Measurements from ENCODE around the gene VKORC1. TPM values are rescaled to one million over a fixed set of nuclear protein-coding genes. Genes with fewer than 3 reads are reported as not detected.

Gene VKORC1
- polyA plus RNA-seq, 3 donors, result 59.2 to 113 (median 91.2) TPM

DNA sequence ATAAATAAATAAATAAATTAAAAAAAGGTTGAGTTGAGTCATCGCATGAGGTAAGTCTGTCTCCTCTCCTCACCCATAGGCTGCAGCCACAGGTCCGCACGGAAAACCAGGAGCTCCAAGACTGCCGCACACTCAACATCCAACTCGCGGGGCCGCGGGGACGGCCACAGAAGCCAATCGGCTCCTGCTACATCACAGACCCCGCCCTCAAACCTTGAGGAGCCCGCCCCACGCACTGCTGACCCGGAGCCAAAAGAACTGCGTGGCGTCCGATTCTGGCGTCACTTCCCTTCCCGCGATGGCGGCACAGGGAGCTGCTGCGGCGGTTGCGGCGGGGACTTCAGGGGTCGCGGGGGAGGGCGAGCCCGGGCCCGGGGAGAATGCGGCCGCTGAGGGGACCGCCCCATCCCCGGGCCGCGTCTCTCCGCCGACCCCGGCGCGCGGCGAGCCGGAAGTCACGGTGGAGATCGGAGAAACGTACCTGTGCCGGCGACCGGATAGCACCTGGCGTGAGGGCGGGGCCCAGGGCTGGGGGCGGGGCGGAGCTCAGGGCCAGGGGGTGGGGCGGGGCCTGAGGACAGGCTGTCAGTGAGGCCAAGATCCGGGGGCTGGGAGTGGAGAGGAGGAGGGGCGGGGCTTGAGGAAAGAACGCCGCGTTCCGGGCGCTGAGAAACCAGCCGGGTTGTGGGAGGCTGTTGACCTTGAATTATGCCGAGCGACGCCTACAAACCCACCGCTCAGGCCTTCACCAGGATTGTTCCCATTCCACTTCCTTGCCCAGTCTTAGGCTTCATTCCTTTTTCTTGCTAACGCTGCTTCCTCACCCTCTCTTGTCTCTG lies 23.0 kb upstream of the VKORC1 start, which contains the start of gene KAT8:
Gene KAT8 (plus strand): TSS at position 281 of the 839 bp plus-strand sequence. CDS start 18 bp downstream, at position 299.
- H3K4me1 ChIP-seq (ENCODE audit: control insufficient read depth in 1 of 2, insufficient read depth in 2 of 2, low read length in 2 of 2), result peaks cover 55 to 66% of the 10 kb centered on the region in 2 donors
- peaks cover 36 to 49% of the 10 kb centered on the region in 2 donors for H3K36me3 Mint-ChIP-seq

DNA sequence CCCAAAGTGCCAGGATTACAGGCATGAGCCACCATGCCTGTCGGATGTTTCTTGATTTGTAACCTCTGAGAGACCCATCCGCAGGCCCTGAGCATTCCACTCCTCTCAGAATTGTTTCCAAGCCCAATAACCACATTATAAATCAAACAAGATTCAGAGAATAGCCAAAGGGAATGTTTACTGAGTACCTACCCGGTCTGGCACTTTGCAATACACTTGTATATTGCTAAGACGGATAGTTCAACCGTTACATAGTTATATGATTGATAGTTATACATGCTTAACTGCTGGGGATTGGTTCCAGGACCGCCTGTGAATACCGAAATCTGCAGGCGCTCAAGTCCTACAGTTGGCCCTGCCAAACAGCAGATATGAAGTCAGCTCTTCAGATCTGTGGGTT lies 19.9 kb upstream of the VKORC1 start:
- intact Hi-C loops (cut with micrococcal nuclease), result loop anchor here (10.0 kb wide), 2 partner anchors 150 to 760 kb away; partner anchors contain the start of gene ZNF267 (in 1 of the 2)
- no peaks in the 10 kb centered on the region for H3K9me3 ChIP-seq (replicated peaks in 1 of 2; ENCODE audit: control insufficient read depth in 1 of 2, insufficient read depth in 1 of 2, low read length in 2 of 2)
- Mint-ChIP-seq H3K9me3 (peaks cover 0 to 3% (median 0%) of the 10 kb centered on the region in 7 donors), H3K4me3 (no peak overlapping the region), H3K36me3 (peaks cover 40 to 49% of the 10 kb centered on the region in 2 donors), H3K4me1 (peaks cover 74% of the 10 kb centered on the region), H3K27me3 (ENCODE audit: low read depth in 3 of 3) (peaks cover 0 to 2% (median 0%) of the 10 kb centered on the region in 3 donors), H3K27ac (peak overlapping the region; percentile 94 to 100 (median 98))
- peak overlapping the region; percentile 64 for H3K4me2 ChIP-seq (replicated peaks; ENCODE audit: extremely low read depth, low read length, poor library complexity, severe bottlenecking)
- H3K4me1 ChIP-seq (ENCODE audit: control insufficient read depth in 1 of 2, insufficient read depth in 2 of 2, low read length in 2 of 2), result peaks cover 71 to 80% of the 10 kb centered on the region in 2 donors
- no peak for DNase-seq
- H3K79me2 ChIP-seq (ENCODE audit: insufficient read depth, low read length), result peaks cover 51% of the 10 kb centered on the region
- H3K9ac ChIP-seq (ENCODE audit: insufficient read depth, low read length, poor library complexity, severe bottlenecking), result no peak overlapping the region
- H3K4me3 ChIP-seq (replicated peaks in 1 of 3; ENCODE audit: low read depth in 2 of 3, low read length in 3 of 3), result peak overlapping the region in 1 of 3 experiments; percentile 61
- peak overlapping the region; percentile 89 to 98 for H3K27ac ChIP-seq (ENCODE audit: low read depth in 1 of 2, low read length in 2 of 2)
- WGBS (ENCODE audit: insufficient coverage), result 86% methylated on average over 6 of the region's 8 CpGs
- TF ChIP-seq, protein P1, sequence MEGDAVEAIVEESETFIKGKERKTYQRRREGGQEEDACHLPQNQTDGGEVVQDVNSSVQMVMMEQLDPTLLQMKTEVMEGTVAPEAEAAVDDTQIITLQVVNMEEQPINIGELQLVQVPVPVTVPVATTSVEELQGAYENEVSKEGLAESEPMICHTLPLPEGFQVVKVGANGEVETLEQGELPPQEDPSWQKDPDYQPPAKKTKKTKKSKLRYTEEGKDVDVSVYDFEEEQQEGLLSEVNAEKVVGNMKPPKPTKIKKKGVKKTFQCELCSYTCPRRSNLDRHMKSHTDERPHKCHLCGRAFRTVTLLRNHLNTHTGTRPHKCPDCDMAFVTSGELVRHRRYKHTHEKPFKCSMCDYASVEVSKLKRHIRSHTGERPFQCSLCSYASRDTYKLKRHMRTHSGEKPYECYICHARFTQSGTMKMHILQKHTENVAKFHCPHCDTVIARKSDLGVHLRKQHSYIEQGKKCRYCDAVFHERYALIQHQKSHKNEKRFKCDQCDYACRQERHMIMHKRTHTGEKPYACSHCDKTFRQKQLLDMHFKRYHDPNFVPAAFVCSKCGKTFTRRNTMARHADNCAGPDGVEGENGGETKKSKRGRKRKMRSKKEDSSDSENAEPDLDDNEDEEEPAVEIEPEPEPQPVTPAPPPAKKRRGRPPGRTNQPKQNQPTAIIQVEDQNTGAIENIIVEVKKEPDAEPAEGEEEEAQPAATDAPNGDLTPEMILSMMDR (IDR thresholded peaks at IDR 0.05), result no peak
- peaks cover 32 to 41% of the 10 kb centered on the region in 2 donors for H3K36me3 ChIP-seq (replicated peaks in 1 of 2; ENCODE audit: control insufficient read depth in 1 of 2, insufficient read depth in 2 of 2, low read length in 2 of 2)
- H4K20me1 ChIP-seq (ENCODE audit: insufficient read depth, low read length), result peaks cover 1% of the 10 kb centered on the region
- no peak overlapping the region for H2AFZ ChIP-seq (ENCODE audit: insufficient read depth, low read depth, low read length, poor library complexity, severe bottlenecking)
- no peaks in the 10 kb centered on the region for H3K27me3 ChIP-seq (ENCODE audit: control insufficient read depth in 2 of 2, insufficient read depth in 2 of 2, low read length in 2 of 2)

More for the DNA sequence above, 23.0 kb upstream of the VKORC1 start, which contains the start of gene KAT8:
- Mint-ChIP-seq H3K4me1 (peaks cover 54% of the 10 kb centered on the region), H3K27ac (peak within 1 kb of the TSS; percentile 97 to 100 (median 100)), H3K9me3 (peaks cover 0 to 3% (median 0%) of the 10 kb centered on the region in 7 donors), H3K27me3 (ENCODE audit: low read depth in 3 of 3) (peaks cover 0 to 2% (median 0%) of the 10 kb centered on the region in 3 donors), H3K4me3 (peak within 1 kb of the TSS; percentile 91)
- peaks cover 26 to 41% of the 10 kb centered on the region in 2 donors for H3K36me3 ChIP-seq (replicated peaks in 1 of 2; ENCODE audit: control insufficient read depth in 1 of 2, insufficient read depth in 2 of 2, low read length in 2 of 2)
- H3K9ac ChIP-seq (ENCODE audit: insufficient read depth, low read length, poor library complexity, severe bottlenecking), result peak within 1 kb of the TSS; percentile 80
- H3K79me2 ChIP-seq (ENCODE audit: insufficient read depth, low read length), result peaks cover 55% of the 10 kb centered on the region
- no peak within 1 kb of the TSS for H2AFZ ChIP-seq (ENCODE audit: insufficient read depth, low read depth, low read length, poor library complexity, severe bottlenecking)
- H3K4me2 ChIP-seq (replicated peaks; ENCODE audit: extremely low read depth, low read length, poor library complexity, severe bottlenecking), result peak within 1 kb of the TSS; percentile 90
- H3K4me3 ChIP-seq (replicated peaks in 1 of 3; ENCODE audit: low read depth in 2 of 3, low read length in 3 of 3), result peak within 1 kb of the TSS; percentile 61 to 91 (median 79)
- DNase-seq, result peak; percentile 96 to 99 (median 97)
- no peaks in the 10 kb centered on the region for H3K9me3 ChIP-seq (replicated peaks in 1 of 2; ENCODE audit: control insufficient read depth in 1 of 2, insufficient read depth in 1 of 2, low read length in 2 of 2)
- 0% methylated on average over 46 of the region's 68 CpGs for WGBS (ENCODE audit: insufficient coverage)
- no peaks in the 10 kb centered on the region for H4K20me1 ChIP-seq (ENCODE audit: insufficient read depth, low read length)
- no peaks in the 10 kb centered on the region for H3K27me3 ChIP-seq (ENCODE audit: control insufficient read depth in 2 of 2, insufficient read depth in 2 of 2, low read length in 2 of 2)
- TF ChIP-seq, protein P1 (IDR thresholded peaks at IDR 0.05), result no peak
- peak within 1 kb of the TSS; percentile 97 to 99 for H3K27ac ChIP-seq (ENCODE audit: low read depth in 1 of 2, low read length in 2 of 2)
- intact Hi-C loops (cut with micrococcal nuclease), result loop anchor here (1.0 to 10.0 kb wide), 7 partner anchors 12 to 757 kb away; partner anchors contain the start of genes ARMC5 (in 1 of the 2), ITGAX (in 1 of the 2) and ZNF267 (in 1 of the 2)
